ENCODE data around the gene CNTNAP2. TPM values are rescaled to one million over a fixed set of nuclear protein-coding genes. Genes with fewer than 3 reads are reported as not detected.

The CNTNAP2 gene
- total and polyA plus RNA-seq, 8 donors, result 0.09 to 1.1 (median 0.38) TPM

GRCh38 chr7:147941381-147941780, 1824.8 kb downstream of the CNTNAP2 start:
- H3K4me3 ChIP-seq, result no peak overlapping the region
- 15 to 16% methylated on average over 3 of the region's 3 CpGs for WGBS, 2 donors
- H3K36me3 ChIP-seq, result no peaks in the 10 kb centered on the region
- TF ChIP-seq, protein P1, sequence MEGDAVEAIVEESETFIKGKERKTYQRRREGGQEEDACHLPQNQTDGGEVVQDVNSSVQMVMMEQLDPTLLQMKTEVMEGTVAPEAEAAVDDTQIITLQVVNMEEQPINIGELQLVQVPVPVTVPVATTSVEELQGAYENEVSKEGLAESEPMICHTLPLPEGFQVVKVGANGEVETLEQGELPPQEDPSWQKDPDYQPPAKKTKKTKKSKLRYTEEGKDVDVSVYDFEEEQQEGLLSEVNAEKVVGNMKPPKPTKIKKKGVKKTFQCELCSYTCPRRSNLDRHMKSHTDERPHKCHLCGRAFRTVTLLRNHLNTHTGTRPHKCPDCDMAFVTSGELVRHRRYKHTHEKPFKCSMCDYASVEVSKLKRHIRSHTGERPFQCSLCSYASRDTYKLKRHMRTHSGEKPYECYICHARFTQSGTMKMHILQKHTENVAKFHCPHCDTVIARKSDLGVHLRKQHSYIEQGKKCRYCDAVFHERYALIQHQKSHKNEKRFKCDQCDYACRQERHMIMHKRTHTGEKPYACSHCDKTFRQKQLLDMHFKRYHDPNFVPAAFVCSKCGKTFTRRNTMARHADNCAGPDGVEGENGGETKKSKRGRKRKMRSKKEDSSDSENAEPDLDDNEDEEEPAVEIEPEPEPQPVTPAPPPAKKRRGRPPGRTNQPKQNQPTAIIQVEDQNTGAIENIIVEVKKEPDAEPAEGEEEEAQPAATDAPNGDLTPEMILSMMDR (IDR thresholded peaks at IDR 0.05), result no peak
- no peak for ATAC-seq
- no peaks in the 10 kb centered on the region for H3K27me3 ChIP-seq
- no peak for DNase-seq
- no peak overlapping the region for H3K27ac ChIP-seq
- intact Hi-C loops (cut with DNase I), result no loop called here
- H3K4me1 ChIP-seq, result no peaks in the 10 kb centered on the region
- no peaks in the 10 kb centered on the region for H3K9me3 ChIP-seq
- no peak for FAIRE-seq

DNA sequence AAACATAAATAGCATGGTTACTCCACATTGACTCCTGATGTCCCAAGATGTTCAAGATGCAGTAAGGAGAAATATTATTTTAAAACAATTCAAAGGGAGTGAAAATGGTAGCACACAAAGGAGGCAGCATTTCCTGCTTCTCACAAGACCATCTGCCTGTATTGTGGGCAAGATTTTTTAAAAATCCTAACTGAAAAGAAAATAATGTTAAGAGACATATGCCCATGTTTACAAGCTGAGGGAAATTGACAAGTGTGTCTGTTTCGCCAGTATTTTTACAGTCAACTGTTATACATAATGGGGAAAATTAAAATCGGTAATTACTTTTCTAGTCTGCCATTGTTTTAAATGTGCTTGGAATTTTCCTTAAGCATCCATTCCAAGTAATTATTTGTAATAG, 1827.7 kb downstream of the CNTNAP2 start:
- Histone ChIP-seq H3K27me3 (no peaks in the 10 kb centered on the region), H3K9me3 (no peaks in the 10 kb centered on the region), H3K36me3 (no peaks in the 10 kb centered on the region), H3K4me1 (no peaks in the 10 kb centered on the region), H3K27ac (no peak overlapping the region), H3K4me3 (no peak overlapping the region)
- FAIRE-seq (no peak), DNase-seq (no peak), ATAC-seq (no peak)
- TF ChIP-seq, protein P1 (IDR thresholded peaks at IDR 0.05), result no peak
- WGBS, 2 donors, result 74 to 85% methylated on average over 2 of the region's 2 CpGs
- intact Hi-C loops (cut with DNase I), result no loop called here

GRCh38 chr7:147952918-147953317, 1836.3 kb downstream of the CNTNAP2 start:
- 66 to 74% methylated on average over 6 of the region's 6 CpGs for WGBS, 2 donors
- TF ChIP-seq, protein P1 (IDR thresholded peaks at IDR 0.05), result no peak
- FAIRE-seq (no peak), ATAC-seq (no peak), DNase-seq (no peak)
- peaks cover 0 to 7% (median 0%) of the 10 kb centered on the region in 4 donors for H3K27me3 ChIP-seq
- intact Hi-C loops (cut with DNase I), result no loop called here
- no peaks in the 10 kb centered on the region for H3K4me1 ChIP-seq
- no peaks in the 10 kb centered on the region for H3K9me3 ChIP-seq
- no peak overlapping the region for H3K27ac ChIP-seq
- H3K4me3 ChIP-seq, result no peak overlapping the region
- no peaks in the 10 kb centered on the region for H3K36me3 ChIP-seq

DNA sequence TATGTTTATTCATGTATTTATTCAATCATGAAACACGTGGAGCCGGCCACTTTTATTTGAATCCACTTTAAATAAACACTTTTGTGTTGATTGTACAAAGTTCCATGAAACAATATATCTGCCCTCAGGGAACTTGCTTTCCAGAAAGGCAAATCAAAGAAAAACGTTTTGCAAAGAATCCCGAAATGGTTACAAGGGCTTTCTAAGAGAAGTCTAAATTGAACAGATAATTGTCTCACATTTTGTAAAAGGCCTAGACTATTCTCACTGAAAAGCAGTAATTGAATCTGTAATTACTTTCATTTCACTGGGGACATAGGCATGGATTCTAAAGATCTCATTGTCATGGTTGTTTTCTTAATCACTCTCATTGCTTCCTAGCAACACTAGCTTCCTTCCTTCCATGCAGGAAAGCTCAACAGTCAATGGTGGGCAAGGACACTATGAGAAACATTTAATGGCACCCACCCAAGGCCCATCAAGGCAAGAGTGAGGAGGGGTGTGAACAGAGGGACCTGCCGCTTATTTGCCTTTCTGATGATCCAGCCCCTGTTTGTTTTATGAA, 1851.5 kb downstream of the CNTNAP2 start:
- no peak for FAIRE-seq
- intact Hi-C loops (cut with DNase I), result no loop called here
- TF ChIP-seq, protein P1 (IDR thresholded peaks at IDR 0.05), result no peak

DNA sequence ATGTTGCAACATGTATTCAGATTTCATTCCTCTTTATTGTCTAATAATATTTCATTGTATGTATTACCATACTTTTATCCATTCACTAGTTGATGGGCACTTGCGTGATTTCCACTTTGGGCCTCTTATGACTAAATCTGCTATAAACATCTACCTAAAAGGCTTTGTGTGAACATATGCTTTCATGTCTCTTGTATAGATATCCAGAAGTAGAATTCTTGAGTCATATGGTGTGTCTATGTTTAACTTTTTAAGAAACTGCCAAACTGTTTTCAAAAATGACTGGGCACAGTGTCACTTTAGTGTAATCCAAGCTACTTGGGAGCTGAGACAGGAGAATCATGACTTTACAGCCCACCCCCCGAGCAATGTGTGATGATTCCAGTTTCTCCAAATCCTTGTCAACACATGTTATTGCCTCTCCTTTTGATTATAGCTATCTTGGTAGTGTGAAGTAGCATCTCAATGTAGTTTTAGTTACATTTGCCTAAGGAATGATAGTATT, 1855.1 kb downstream of the CNTNAP2 start:
- Histone ChIP-seq H3K27me3 (no peaks in the 10 kb centered on the region), H3K9me3 (no peaks in the 10 kb centered on the region), H3K4me1 (no peaks in the 10 kb centered on the region), H3K27ac (no peak overlapping the region), H3K36me3 (no peaks in the 10 kb centered on the region), H3K4me3 (no peak overlapping the region)
- intact Hi-C loops (cut with DNase I), result no loop called here
- ATAC-seq (no peak), FAIRE-seq (no peak), DNase-seq (no peak)
- WGBS, 2 donors, result 80 to 88% methylated on average over 2 of the region's 2 CpGs
- TF ChIP-seq, protein P1 (IDR thresholded peaks at IDR 0.05), result no peak

More for the DNA sequence above, 1851.5 kb downstream of the CNTNAP2 start:
- 62 to 67% methylated on average over 5 of the region's 5 CpGs for WGBS, 2 donors
- Histone ChIP-seq H3K27me3 (no peaks in the 10 kb centered on the region), H3K4me1 (no peaks in the 10 kb centered on the region), H3K4me3 (no peak overlapping the region), H3K27ac (no peak overlapping the region), H3K9me3 (no peaks in the 10 kb centered on the region), H3K36me3 (no peaks in the 10 kb centered on the region)
- ATAC-seq, result no peak
- no peak for DNase-seq
